ENCODE measurements around the gene SLC34A2.

DNA sequence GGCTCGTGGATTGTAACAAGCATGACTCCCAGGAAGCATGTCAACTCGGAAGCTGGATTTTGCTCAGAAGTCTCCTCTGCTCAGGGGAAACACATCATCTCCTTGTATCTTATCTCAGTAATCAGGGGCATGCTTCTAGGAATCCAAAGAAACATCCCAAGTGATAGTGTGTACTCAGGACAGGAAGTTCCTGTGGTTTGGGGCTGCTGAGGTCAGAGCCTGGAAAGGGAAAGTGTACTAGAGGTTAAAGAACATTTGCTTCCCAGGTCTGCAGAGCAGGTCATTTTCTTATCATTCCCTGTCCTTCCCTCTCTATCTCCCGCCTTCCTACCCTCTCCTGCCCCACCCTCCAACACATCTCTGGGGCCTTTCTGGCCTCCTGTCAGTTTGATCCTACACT lies 38.8 kb downstream of the SLC34A2 start:
- TF ChIP-seq TAF1 (IDR thresholded peaks at IDR 0.05; ENCODE audit: low read depth, low read length) (no peak), POLR2AphosphoS5 (IDR thresholded peaks at IDR 0.05; ENCODE audit: low read depth, low read length) (no peak), POLR2A (IDR thresholded peaks at IDR 0.05; ENCODE audit: low read depth, low read length) (no peak)

All from GM12891 (cell line).